HG02759 (cell line): ENCODE results near the gene SEMA3D.

Source experiments
- ATAC-seq: cut with Tn5 transposase; IDR thresholded peaks from one replicate; pipeline ENCODE4 v1.9.1; 2021; ENCODE audit warnings: mild to moderate bottlenecking, moderate library complexity; ENCODE audit not compliant: unreplicated experiment

The SEMA3D gene

DNA sequence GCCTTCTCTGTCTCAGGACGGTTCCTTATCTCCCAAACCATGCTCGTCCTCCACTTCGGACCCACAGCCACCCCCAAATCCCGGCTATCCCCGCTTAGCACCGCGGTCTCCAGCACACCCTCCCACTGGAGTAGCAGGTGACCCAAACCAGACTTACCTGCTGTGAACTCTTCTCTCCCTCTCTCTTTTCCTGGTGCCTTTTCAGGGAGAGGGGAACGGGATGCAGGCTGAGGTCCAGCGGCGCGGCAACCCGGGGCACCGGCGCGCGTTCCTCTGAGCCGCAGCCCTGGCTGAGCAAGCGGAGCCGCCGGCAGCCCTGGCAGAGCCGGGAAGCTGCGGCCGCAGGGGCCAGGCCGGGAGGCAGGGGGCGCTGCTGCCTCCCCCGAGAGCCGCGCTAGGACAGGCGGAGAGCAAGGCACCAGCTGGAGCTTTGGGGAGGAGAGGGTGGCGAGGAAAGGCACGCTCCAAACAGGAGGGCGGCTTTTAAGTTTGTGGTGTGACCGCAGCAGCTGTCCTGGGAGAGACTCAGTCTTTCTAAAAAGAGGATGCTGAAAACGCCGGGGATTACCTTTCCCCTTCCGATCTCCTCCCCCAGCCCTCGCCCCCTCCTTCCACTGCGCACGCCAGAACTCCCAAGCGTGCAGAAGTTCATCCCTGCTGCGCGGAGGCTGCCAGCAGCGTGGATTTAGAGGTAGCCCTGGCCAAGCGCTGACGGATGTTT, at the start of gene SEMA3D:
Gene SEMA3D, minus strand, starts transcription at position 536 of the 721 bp plus-strand sequence. CDS start 65,165 bp downstream, outside the sequence.
- peak; percentile 96 for ATAC-seq

DNA sequence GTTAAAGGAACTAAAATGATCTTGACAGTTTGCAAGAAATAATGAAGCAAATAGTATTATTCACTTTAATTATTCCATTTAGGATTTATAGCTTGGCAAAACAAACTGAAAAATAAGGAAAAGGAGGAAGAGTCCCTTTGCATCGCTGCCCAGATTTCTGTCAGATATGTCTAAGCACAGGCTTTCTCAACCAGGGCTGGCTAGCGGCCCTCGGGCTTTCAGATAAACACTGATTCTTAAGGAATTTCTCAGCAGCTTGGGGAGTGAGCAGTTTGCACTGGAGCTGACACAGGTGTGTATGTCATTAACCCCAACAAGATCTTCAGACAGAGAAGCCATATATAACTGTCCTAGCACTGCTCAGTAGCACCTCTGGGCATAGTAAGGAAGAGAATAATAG, 47.9 kb upstream of the SEMA3D start:
- no peak for ATAC-seq

DNA sequence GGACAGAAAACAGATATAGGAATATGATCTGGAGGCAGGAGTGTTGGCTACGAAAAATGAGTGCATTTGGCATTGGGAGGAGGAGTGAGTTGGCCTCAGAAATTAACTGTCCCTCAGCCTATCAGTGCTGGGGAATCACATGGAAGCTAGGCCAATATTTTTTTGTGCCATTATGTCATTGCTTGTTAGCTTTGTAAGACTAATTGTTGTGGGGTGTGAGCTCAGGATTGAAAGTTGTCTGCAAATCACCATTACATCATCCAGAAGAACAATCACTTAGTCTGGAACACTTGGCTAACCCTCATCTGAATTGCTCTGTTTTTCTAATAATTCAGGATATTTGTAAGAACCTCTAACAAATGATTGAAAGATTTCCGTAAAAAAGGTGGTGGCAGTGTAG, 45.2 kb upstream of the SEMA3D start:
- no peak for ATAC-seq

DNA sequence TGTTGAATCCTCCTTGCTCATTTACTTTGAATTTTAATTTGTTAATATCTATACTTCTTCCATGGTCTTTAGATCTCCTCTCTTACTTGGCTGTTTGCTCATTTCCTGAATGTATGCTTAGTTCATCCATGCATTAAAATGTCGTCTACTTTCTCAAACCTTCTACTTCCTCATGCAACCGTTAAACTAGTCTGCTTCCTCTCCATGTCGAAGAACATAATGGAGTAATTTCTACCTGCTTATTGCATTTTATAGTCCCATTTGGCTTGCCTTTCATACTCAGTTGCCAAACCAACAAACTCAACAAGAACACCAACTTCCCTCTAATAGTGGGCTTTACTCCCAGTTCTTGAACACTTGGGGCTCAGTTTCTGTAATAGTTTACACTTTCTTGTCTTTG, 43.8 kb upstream of the SEMA3D start:
- ATAC-seq: no peak

DNA sequence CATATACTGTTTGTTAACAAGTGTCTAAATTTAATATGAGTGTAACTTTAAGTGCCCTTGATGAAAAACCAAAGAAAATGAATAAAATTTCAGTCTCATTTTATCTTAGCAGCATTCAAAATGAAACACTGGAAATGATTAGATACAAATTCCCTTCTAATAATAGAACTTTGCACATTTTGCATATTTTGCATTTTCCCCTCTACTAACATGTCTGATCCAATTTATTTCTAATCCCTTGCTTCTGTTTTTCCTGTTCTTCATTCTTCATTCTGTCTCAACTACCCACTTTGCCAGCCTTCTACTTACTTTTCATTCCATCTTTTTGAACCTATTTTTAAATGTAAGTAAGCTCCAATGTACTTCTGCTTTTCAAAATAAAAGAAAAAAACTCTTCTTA, 42.7 kb upstream of the SEMA3D start:
- no peak for ATAC-seq

DNA sequence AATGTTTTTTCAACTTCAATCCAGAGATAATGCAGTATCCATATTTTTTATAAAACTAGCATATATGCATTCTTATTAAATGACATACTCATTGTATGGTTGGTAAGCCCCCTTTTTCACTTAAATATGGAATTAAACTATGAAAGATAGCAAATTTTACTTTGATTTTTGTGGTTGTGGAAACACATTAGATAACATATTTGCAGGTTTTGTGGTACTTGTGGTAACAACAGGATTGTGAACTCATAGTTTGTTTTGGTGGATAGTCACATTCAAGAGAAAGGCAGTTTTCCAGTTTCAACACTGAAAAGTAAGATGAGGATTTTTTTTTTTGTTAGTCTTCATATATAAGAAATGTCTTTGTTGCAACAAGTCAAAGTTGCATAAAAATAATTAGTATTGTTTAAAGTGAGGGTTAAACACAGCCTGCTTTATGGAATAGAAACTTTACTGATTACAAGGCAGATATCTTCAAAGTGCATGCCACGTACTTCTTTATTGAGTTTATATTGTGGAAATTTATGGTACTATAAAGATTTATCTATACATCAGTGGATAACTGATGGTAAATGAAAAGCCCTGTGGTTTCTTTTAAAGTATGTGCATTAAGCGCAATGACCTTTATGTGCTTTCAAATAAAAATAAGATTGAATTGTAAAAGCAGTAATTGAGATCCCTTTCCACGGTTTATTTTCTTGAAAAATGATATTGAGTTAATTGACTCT, 39.7 kb upstream of the SEMA3D start:
- ATAC-seq: no peak

DNA sequence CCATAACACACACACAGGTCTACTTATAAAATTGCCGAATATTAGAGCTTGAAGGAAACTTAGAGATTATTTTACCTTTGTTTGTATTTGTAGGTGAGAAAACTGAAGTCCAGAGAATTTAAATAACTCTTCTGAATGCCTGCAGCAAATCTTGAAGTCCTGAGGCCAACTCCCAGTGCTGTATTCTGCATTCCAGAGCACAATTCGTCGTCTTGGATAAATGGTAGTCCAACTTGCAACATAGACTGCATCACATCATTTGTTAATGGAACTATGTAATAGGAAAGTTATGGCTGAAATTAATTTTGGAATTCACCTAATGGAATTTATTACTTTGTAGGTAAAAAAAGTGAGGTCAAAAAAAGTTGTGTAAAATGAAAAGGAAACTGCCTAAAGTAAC, 37.3 kb upstream of the SEMA3D start:
- ATAC-seq: no peak

DNA sequence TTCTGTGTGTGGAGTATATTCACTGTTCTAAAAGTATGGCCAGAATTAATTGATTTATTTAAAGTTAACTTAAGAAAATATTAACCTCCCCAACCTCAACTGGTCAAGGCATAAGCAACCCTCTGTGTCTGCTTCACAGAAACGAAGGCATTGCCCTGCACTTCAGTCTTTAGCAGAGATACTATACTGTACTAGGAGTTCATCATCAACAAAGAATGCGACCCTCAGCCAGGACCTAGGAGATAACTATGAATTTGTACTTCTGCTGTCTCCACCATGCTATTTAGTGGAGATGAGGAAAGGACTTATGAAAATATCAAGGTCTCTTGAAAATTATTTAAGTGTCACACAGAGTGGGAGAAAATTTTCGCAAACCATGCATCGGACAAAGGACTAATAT, 35.7 kb upstream of the SEMA3D start:
- ATAC-seq: no peak

DNA sequence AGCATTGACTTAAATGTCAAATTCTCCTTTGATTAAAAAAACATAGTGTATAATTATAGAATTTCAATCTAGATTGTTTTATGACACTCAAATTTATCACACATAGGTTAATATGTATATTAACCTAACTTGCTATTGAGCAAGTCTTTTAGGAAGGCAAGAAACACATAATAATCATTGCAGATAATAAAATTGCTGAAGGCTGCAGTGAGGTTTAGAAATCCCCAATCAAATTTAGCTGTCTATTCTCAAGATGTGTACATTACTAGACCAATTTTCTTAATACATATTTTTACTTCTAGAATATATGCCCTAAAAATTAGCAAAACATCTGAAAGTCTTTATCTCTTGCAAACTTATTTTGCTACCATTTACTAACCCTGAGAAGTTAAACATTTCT, 34.9 kb upstream of the SEMA3D start:
- no peak for ATAC-seq

DNA sequence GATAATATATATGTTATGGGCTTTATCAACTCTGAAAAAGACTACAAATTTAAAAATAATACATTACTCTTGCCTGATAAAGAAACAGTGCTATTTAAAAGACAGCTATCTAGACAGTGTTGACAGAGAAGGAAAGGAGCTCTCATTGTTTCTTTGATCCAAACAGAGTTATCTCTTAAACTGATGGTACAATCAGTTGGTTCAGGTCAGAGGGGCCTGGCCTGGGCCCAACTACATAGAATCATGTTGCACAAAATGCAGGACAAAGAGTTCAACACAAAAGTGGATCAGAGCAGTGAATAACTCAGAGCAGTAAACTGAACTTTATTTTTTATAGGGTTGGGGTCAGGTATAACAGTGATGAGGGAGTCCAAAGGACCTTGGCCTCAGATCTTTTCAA, 33.8 kb upstream of the SEMA3D start:
- no peak for ATAC-seq

DNA sequence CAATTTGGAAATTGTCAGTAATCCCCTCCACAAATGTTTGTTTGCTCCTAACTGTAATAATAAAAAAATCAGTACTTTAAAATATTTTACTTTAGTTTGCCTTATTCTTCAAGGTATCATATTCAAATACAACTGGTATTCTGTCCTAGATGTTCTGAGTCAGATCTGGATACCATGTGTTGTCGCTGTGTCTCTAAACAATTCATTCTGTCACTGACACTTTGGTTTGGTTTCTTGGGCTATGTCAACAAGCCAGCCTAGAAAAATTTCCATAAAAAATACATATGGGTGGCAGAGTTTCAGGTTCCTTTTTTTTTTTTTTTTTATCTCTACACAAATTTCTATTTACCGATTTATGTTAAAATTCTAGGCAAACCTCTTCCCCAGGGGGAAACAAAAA, 33.2 kb upstream of the SEMA3D start:
- no peak for ATAC-seq

DNA sequence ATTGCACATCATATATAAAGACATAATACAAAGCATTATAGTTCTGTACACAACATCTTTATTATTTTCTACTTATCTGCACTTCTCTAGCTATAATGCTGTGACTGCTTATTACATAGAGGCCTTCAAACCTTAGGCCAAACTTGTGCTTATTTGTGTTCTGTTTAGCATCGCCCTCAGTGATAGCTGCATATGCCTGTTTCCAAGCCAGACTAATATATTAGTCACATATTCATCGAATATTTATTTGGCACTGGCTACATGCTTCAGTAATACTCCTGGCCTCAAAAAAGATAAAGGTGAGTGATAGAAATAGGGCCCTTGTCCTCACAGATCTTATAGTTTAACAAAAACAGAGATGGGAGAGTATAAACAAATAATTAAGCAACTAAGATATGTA, 30.2 kb upstream of the SEMA3D start:
- ATAC-seq: no peak

DNA sequence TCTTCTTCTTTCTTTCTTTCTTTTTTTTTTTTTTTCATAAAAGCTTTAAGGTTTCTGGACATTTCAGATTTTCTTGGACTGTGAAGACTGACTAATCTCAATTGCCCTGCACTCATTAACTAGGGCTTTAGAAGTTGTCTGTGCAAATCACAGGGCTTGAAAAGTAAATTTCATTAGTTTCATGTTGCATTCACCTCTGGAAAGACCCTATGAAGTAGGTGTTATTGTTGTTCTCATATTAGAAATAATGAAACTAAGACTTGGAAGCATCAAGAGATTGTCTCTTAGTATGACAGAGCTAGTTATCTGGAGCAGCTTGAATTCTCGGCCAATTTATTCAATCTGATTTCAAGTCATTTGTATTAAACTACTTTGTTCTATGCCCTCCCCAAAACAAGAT, 28.2 kb upstream of the SEMA3D start:
- ATAC-seq: peak; percentile 92

DNA sequence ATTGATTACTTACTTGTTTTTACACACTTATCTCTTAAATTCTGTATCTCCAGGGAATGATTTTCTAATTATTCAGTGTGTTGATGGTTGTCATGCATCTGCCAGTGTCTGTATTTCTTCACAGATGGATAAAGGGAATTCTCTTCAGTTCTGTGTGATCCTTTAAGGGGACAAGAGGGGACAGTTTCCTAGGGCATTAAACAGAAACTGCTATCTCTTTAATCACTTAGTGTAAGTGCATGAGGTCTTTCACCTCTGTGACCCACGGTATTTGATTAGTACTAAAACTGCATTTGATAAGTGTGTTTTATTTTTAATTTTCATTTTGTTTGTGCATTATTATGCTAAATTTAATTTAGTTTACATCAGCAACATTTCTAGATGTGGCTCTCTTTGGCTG, 26.6 kb upstream of the SEMA3D start:
- no peak for ATAC-seq

DNA sequence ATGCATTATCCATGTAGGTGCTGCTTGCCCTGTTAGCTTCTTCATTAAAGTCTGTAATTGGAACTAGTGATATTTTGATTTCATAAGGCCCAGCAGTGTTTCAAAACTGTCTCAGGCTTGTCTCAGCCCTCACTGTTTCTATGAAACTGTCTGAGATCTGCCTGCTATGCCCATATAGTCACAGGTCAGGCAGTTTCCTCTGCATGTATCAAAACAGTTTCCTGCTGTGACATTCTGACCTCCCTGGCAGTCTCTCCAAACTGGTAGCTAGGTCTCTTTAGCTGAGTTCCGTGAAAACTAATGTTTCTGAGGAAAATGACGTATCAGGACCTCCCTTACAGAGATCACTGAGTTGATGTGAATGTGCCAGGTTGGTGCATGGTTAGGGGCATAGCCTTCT, 18.9 kb upstream of the SEMA3D start:
- no peak for ATAC-seq

DNA sequence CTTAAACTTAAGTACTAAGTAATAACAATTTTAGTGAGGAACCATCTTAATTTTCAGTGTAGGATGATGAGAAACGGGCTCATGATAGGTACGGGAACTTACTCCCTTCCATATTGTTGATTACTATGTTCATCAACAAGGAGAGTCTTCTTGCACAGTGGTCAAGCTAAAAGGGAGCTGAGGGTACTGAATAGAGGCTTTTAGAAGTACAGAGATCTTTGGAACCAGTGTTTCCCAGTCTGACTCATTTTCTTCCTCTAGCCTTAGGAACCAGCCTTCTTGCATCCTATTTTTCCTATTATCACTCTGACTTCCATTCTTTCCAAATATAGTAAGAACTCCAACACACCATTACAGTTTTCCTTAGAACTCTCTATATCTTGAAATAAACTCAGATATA, 17.6 kb upstream of the SEMA3D start:
- no peak for ATAC-seq

DNA sequence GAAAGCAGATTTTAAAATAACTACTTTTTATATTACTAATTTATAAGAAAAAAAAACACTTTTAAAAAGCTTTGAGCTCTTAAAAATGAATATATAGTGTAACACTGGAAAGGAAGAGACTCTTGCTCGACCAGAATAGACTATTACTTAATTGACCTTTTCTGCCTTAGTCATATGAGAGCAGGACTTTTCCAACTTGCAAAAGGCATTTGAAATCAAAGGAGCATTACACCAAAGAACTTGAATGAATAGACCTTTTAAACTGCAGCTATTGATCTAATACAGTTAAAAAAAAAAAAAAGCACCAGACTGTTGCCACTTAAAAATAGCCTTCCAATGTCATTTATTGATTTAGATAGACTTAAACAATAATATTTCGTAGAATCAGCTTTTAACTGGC, 17.2 kb upstream of the SEMA3D start:
- no peak for ATAC-seq

DNA sequence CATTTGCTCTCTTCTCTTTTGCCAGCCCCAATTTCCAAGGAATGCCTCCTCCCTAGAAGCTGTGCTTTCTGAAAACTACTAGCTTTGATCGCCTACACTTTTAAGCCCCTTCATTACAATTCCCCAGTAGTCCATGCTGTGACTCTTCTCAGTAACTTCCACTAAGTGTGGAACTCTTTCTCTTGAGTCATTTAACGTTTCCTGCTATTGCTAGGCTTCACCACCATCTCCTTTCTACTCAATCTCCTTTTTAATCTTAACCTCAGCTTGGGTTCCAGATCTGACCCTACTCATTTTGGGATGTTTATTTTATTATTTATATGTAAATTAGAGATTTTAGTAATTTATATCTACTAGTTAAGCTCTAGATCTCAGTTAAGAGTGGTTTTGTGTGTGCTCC, 14.4 kb upstream of the SEMA3D start:
- no peak for ATAC-seq

DNA sequence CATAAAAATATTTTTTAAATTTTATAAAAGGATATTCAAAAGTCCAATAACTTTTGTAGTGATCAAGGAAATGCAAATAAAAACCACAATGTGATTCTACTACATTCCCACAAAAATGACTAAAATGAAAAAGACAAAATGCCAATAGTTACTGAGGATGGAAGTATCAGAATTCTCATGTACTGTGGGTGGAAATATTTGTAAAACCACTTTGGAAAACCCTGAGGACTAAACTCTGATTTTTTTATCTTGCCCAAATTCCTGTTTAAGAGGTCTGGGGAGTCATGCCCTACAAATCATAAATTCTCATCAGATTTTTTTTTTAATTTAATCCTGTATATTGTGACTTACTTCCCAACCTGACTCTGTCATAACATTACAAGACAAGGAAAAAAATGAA, 9.8 kb upstream of the SEMA3D start:
- ATAC-seq: no peak

DNA sequence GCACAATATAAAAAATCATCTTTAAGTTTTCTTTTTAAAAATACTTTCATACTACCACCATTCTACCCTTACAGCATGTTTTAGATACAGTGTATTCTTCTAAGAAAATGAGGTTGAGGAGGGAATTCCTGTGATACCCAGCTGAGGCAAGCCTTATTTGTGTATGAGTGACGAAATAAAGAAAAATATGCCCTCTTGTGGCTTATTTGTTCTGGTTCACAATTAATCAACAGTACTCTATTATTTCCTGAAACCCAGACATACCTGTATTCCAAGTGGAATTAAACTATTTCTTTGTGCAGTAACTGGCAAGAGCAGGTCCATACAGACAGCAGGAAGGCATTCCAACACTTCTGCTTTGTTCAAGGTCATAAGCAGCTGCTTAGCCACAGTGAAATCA, 4.5 kb upstream of the SEMA3D start:
- ATAC-seq: no peak

DNA sequence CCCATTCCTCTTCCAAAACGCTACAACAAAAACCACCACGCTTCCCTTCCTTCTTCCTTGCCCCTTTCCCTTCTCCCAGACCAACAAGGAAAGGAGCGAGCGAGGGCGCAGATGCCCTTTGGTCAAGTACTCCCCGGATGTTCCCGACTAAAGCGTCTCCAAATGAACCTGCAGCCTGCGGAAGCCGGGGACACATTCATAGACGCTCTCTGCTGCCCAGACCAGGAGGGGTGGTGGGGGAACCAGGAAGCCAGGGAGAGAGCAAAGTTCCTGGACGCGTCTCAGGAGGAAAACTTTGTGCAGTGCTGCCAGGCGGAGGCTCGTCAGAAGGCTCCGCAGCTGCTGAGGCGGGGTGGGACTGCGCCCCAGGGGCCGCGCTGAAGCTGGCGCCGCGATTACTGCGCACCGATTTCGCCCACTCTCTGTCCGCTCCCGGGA, 754 bp downstream of the SEMA3D start:
- ATAC-seq: peak; percentile 44

DNA sequence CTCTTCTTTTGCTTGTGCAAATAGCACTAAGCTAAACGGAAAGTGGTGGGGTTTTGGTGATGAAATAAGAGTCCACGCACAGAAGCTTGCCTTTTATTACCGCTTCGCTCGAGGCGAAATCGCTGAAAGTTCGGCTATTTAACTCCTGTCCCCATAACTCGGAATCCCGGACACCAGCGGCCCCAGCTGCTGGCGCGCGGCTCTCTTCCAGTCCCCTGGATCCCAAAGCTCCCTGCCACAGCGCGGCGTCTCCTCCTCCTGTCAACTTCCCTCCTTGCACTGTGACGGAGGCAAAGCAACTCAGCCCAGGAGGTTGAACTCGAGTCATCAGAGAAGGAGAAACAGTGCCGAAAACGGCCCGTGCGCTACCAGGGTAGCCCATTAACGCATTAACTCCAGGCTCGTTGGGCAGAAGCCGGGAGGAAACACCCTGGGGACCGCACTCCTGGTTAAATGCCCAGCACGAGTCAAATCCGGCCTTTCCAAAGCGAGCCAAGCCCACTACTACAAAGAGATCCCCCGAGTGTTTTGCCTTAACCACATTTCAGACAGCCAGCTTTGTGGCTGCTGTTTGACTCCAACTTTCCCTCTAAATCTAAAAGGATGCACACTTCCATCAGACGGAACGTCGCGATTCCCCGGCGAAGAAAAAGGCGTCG, 1.3 kb downstream of the SEMA3D start:
- ATAC-seq: no peak
